Karpas-422 (cell line): ENCODE data around the gene LOC101059915.
A peak's percentile ranks its signal among the peaks of the same experiment; 100 is the strongest.

Experiments used
- DNase-seq: peaks from one replicate; pipeline ENCODE4 v3.0.0-alpha.2; 2015
- H2AFZ ChIP-seq: fragments of 200-600 bp; sonication (generic); 2 replicates; pipeline ENCODE4 v1.6.1; 2014; ENCODE audit warnings: antibody characterized with exemption, low read length, mixed read lengths
- H3K27ac ChIP-seq: fragments of 200-600 bp; sonication (generic); 2 replicates; pipeline ENCODE4 v1.5.1; 2014; ENCODE audit warnings: mild to moderate bottlenecking, low read length, moderate library complexity
- H3K27me3 ChIP-seq: fragments of 200-600 bp; sonication (generic); 2 replicates; pipeline ENCODE4 v1.6.1; 2014; ENCODE audit warnings: low read length, mixed read lengths
- H3K36me3 ChIP-seq: fragments of 200-600 bp; sonication (generic); 2 replicates; pipeline ENCODE4 v1.6.1; 2014; ENCODE audit warnings: low read length, mixed read lengths; ENCODE audit not compliant: insufficient read depth
- H3K4me1 ChIP-seq: fragments of 200-600 bp; sonication (generic); 2 replicates; pipeline ENCODE4 v1.6.1; 2014; ENCODE audit warnings: mild to moderate bottlenecking, low read length, mixed read lengths
- H3K4me2 ChIP-seq: fragments of 200-600 bp; sonication (generic); 2 replicates; pipeline ENCODE4 v1.6.1; 2014; ENCODE audit warnings: low read length, low read depth, mild to moderate bottlenecking; ENCODE audit not compliant: poor library complexity, severe bottlenecking
- H3K4me3 ChIP-seq: fragments of 200-600 bp; sonication (generic); 2 replicates; pipeline ENCODE4 v1.5.1; 2014; ENCODE audit warnings: mild to moderate bottlenecking, antibody characterized with exemption, low read length, mixed read lengths
- H3K79me2 ChIP-seq: fragments of 200-600 bp; sonication (generic); 2 replicates; pipeline ENCODE4 v1.6.1; 2014; ENCODE audit warnings: mild to moderate bottlenecking, low read length, mixed read lengths
- H3K9ac ChIP-seq: fragments of 200-600 bp; sonication (generic); 2 replicates; pipeline ENCODE4 v1.6.0; 2014; ENCODE audit warnings: low read length
- H3K9me2 ChIP-seq: fragments of 200-600 bp; sonication (generic), shearing (Covaris generic); replicated peaks from 2 replicates; pipeline ENCODE4 v1.6.0; 2014; ENCODE audit warnings: mild to moderate bottlenecking, low read length, moderate library complexity; ENCODE audit not compliant: insufficient read depth
- H3K9me3 ChIP-seq: fragments of 300-700, 200-600 bp; sonication (generic); 2 replicates; pipeline ENCODE4 v1.6.1; 2014; ENCODE audit warnings: low read length, mixed read lengths
- H4K20me1 ChIP-seq: fragments of 200-600 bp; sonication (generic); 2 replicates; pipeline ENCODE4 v1.6.1; 2014; ENCODE audit warnings: mild to moderate bottlenecking, antibody characterized with exemption, low read length, low read depth; ENCODE audit not compliant: insufficient read depth

LOC101059915 gene

DNA sequence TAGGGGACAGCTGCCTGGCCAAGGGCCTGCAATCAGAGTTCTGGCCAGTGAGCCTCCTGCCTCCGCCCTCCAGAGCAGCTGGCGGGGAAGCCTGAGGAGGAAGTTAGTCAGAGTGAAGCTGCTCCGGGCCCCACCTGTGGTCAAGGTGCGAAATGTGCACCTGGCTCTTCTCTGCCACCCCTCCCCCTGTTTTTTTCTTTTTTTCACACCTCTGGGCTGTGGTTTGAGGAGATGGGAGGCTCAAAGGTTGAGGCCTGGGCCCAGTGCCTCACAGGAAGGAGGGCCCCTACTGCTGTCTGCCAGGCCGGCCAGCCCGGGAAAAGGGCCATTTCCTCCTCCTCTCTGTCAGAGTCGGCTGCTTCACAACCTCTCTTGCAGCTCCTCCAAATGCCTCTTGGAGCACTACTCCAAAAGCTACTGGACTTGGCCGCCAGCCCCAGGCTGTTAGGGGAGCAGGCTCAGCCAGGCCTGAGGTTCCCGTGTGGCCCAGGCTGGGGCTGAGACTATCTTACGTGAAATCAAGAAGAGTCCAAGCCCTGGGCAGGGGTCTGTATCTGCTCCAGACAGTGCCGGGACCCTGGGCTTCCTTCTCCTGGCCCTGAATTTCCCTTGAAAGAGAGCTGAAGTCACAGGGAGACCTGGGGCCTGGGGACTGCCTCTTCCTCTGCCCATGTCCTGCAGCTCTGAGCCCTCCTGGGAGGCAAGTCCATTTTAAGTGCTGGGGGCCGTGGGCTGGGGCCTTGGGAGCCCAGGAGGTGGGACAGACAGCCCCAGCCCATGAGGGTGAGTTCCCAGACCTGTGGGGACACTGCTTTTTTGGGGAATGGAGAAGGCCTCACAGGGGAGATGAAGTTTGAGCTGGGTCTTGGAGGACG, 44.5 kb upstream of the LOC101059915 start:
- H4K20me1 ChIP-seq: no peaks in the 10 kb centered on the region
- no peaks in the 10 kb centered on the region for H3K36me3 ChIP-seq
- no peaks in the 10 kb centered on the region for H3K27me3 ChIP-seq
- H3K9ac ChIP-seq: no peak overlapping the region
- H3K4me1 ChIP-seq: 0 out of 2 replicates have a peak, but pooled peaks cover 7% of the 10 kb centered on the region
- no peaks in the 10 kb centered on the region for H3K9me2 ChIP-seq
- peak; percentile 50 for DNase-seq
- H3K27ac ChIP-seq: no peak overlapping the region
- H2AFZ ChIP-seq: no peak overlapping the region
- no peaks in the 10 kb centered on the region for H3K9me3 ChIP-seq
- H3K4me3 ChIP-seq: no peak overlapping the region
- no peak overlapping the region for H3K4me2 ChIP-seq
- H3K79me2 ChIP-seq: no peaks in the 10 kb centered on the region

DNA sequence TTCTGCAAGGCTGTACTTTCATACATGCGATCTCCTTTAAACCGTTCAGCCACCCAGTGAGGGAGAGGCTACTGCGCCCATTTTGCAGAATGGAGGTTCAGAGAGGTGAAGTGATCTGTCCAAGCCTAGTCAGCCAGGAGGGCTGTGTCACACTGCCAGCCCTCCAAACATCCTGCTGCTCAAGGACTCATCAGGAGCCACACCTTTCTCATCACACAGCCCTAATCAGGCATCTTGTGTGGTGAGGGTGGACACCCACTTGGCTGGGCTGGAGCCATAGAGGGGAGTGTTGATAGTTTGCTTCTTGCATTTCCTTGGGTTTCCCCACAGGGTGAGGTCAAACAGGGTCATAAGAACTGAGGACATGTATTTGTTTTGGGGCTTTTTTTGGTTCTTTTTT, 43.6 kb upstream of the LOC101059915 start:
- H3K36me3 ChIP-seq: no peaks in the 10 kb centered on the region
- H3K4me3 ChIP-seq: no peak overlapping the region
- no peaks in the 10 kb centered on the region for H3K79me2 ChIP-seq
- DNase-seq: no peak
- no peaks in the 10 kb centered on the region for H3K9me2 ChIP-seq
- H4K20me1 ChIP-seq: no peaks in the 10 kb centered on the region
- no peak overlapping the region for H3K4me2 ChIP-seq
- no peaks in the 10 kb centered on the region for H3K9me3 ChIP-seq
- H3K27ac ChIP-seq: no peak overlapping the region
- H3K4me1 ChIP-seq: peaks cover 8% of the 10 kb centered on the region
- no peak overlapping the region for H2AFZ ChIP-seq
- H3K27me3 ChIP-seq: no peaks in the 10 kb centered on the region
- H3K9ac ChIP-seq: no peak overlapping the region

DNA sequence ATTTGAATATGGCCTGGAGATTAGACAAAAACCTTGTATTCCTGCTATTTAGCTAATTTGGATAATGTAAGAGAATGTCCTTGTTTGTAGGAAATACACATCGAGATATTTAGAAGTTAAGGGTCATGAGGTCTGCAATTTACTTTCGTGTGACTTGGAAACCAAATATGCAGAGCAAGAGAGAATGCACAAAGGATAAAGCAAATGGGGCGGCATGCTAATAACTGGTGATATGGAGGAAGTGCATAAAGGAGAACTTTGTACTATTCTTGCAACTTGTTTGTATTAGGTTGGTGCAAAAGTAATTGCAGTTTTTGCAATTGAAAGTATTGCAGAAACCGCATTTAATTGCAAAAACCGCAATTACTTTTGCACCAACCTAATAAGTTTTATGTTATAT, 41.9 kb upstream of the LOC101059915 start:
- H3K4me2 ChIP-seq: no peak overlapping the region
- peaks cover 21% of the 10 kb centered on the region for H3K4me1 ChIP-seq
- H3K27ac ChIP-seq: no peak overlapping the region
- no peaks in the 10 kb centered on the region for H3K36me3 ChIP-seq
- no peak overlapping the region for H3K4me3 ChIP-seq
- H3K9ac ChIP-seq: no peak overlapping the region
- no peaks in the 10 kb centered on the region for H4K20me1 ChIP-seq
- no peak overlapping the region for H2AFZ ChIP-seq
- no peaks in the 10 kb centered on the region for H3K9me3 ChIP-seq
- DNase-seq: no peak
- H3K27me3 ChIP-seq: no peaks in the 10 kb centered on the region
- H3K79me2 ChIP-seq: no peaks in the 10 kb centered on the region
- no peaks in the 10 kb centered on the region for H3K9me2 ChIP-seq

DNA sequence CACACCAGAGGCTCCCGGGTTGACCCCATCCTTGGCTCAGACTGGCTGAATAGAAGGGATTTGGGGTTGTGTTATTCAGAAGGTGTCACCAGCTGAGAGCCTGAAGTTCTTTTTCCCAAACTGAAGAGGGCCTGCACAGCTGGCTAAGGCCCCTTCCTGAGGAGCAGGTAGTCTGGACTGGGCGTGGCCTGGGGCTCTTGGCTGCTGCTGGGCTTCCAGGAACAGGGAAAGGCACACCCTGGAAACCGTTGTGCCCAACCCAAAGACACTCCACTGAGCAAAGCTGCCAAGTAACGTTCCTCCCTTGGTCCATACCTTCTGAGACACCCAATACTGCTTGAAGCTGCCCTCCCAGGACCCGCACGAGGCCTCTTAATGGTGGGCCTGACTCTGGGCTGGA, 40.8 kb upstream of the LOC101059915 start:
- Histone ChIP-seq H3K9me2 (no peaks in the 10 kb centered on the region), H3K4me3 (no peak overlapping the region), H3K4me1 (peaks cover 21% of the 10 kb centered on the region), H3K9me3 (no peaks in the 10 kb centered on the region), H2AFZ (no peak overlapping the region), H4K20me1 (no peaks in the 10 kb centered on the region), H3K9ac (no peak overlapping the region), H3K79me2 (no peaks in the 10 kb centered on the region), H3K4me2 (no peak overlapping the region), H3K36me3 (no peaks in the 10 kb centered on the region), H3K27ac (no peak overlapping the region), H3K27me3 (no peaks in the 10 kb centered on the region)
- no peak for DNase-seq

DNA sequence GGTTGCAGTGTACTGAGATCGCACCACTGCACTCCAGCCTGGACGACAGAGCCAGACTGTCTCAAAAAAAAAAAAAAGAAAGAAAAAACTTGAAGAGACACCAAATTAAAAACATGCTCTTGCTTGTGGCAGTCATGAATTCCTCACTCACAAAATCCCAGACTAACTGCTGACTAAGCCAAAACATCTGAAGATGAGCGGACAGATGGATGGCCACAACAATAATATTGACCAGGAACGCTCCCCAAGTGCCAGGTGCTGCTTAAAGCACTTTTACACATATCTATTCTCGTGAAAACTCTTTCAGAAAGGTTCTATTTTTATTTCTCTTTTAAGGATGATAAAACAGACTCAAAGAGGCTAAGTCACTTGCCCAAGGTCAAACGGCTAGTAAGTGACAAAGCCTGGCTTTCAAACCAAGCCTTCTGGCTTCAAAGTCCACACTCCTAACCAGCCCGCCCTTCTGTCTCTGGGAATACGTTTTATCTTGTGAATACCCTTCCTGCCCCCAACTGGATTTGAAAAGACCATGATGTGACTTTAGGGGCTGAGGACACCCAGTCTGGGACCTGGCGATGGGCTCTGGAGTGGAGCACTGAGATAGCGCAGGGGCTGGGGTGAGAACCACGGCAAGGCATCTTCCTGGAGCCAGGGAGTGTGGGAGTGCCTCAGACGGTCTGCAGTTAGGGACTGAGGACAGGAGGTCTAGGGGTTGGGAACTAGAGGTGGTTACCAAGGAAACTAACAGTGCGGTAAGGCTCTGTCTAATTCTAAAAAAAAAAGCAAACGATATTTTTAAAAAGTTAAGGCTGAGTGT, 39.5 kb upstream of the LOC101059915 start:
- Histone ChIP-seq H3K79me2 (no peaks in the 10 kb centered on the region), H2AFZ (no peak overlapping the region), H3K9me2 (no peaks in the 10 kb centered on the region), H3K4me2 (no peak overlapping the region), H3K36me3 (no peaks in the 10 kb centered on the region), H3K4me1 (peaks cover 16% of the 10 kb centered on the region), H3K27ac (no peak overlapping the region), H3K9ac (no peak overlapping the region), H3K27me3 (no peaks in the 10 kb centered on the region), H4K20me1 (no peaks in the 10 kb centered on the region), H3K4me3 (no peak overlapping the region), H3K9me3 (no peaks in the 10 kb centered on the region)
- no peak for DNase-seq

DNA sequence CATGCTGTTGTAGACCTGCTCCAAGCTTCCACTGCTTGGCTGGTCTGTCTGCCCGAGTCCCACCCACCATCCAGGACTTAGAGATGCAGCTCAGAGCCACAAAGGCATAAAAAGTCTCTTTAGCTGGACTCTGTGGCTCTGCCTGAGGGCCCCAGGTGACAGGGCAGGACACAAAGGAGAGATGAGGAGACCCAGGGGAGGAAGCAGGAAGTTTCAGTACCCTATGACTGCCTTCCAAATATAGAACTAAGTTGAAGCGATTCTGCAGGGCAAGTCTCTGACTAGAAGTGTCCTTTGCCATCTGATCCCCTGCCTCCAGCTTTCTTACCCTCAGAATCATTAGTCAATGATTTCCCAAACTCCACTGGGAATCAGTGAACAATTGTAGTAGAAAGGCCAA, 37.9 kb upstream of the LOC101059915 start:
- Histone ChIP-seq H4K20me1 (no peaks in the 10 kb centered on the region), H3K9me2 (no peaks in the 10 kb centered on the region), H3K4me3 (peak overlapping the region; percentile 13; the same call in 1 of the 2 replicates), H3K9me3 (no peaks in the 10 kb centered on the region), H3K27ac (no peak overlapping the region), H3K79me2 (no peaks in the 10 kb centered on the region), H3K9ac (peak overlapping the region; percentile 43; the same call in 1 of the 2 replicates), H3K36me3 (no peaks in the 10 kb centered on the region), H2AFZ (no peak overlapping the region), H3K4me1 (peaks cover 14% of the 10 kb centered on the region), H3K27me3 (no peaks in the 10 kb centered on the region), H3K4me2 (peak overlapping the region; percentile 60)
- DNase-seq: peak; percentile 71

DNA sequence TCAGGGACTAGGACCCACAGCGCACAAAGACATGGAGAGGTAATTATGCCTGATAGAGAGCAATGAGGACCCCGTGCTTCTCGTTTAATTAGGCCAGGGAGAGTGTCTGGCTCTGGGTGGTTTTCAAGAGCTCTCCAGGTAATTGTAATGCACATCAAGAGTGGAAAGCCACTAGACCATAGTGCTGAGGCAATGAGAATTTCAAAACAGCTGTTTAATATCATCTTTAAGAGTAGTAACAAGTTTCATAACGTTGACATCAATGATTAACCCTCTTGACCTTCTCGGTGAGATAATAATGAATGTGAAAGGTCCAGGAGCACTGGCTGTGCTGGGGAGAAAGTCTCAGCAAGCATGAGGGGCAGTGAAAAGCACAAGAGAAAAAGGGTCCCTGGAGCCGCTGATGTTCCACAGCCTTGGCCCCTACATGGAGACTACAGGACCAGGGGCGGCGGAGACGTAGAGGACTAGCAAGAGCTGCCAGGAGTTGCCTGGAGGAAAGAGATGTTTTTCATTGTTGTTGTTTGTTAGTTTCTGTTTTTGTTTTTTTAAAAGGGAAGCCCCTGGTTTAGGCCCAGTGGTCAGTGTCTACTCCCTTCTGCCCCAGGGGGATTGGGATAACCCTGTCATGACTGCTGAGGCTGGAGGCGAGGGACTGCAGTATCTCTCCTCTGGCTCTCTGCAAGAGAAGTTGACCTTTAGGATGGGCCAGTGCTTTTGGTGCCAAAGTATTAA, 34.3 kb upstream of the LOC101059915 start:
- Histone ChIP-seq H3K4me1 (peaks cover 21% of the 10 kb centered on the region), H2AFZ (no peak overlapping the region), H3K36me3 (no peaks in the 10 kb centered on the region)

DNA sequence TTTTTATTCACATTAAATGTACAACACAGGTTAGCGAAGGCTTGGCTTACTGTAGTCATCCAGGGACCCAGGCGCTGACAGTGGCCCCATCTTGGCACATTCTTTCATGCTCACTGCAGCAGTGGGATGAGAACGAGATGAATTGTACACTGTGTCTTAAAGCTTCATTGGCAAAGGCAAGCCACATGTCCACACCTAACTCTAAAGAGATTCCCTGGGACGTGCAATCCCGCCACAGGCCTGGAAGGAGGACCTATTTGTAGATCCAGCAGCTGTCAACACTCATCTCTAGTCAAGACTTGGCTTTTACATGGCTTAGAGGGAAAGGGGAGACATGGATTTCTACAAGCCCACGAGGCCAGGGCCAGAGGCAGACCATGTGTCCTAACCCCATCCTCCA, 33.0 kb upstream of the LOC101059915 start:
- H3K9me3 ChIP-seq: no peaks in the 10 kb centered on the region
- no peak overlapping the region for H3K9ac ChIP-seq
- H3K36me3 ChIP-seq: no peaks in the 10 kb centered on the region
- no peaks in the 10 kb centered on the region for H4K20me1 ChIP-seq
- H3K9me2 ChIP-seq: no peaks in the 10 kb centered on the region
- no peak overlapping the region for H3K4me2 ChIP-seq
- DNase-seq: no peak
- H3K4me1 ChIP-seq: peaks cover 13% of the 10 kb centered on the region
- no peak overlapping the region for H3K27ac ChIP-seq
- H3K27me3 ChIP-seq: no peaks in the 10 kb centered on the region
- no peaks in the 10 kb centered on the region for H3K79me2 ChIP-seq
- H2AFZ ChIP-seq: no peak overlapping the region
- H3K4me3 ChIP-seq: no peak overlapping the region

More for the DNA sequence above, 34.3 kb upstream of the LOC101059915 start:
- Histone ChIP-seq H3K79me2 (no peaks in the 10 kb centered on the region), H4K20me1 (no peaks in the 10 kb centered on the region), H3K9ac (no peak overlapping the region), H3K9me3 (no peaks in the 10 kb centered on the region), H3K9me2 (no peaks in the 10 kb centered on the region), H3K27ac (no peak overlapping the region), H3K4me2 (no peak overlapping the region), H3K27me3 (no peaks in the 10 kb centered on the region), H3K4me3 (no peak overlapping the region)
- no peak for DNase-seq
